SKM-1 treated with dmso at 0.1 percent for 144 hours (cell line): Measurements from ENCODE around the gene DCAF6.
A peak's percentile ranks its signal among the peaks of the same experiment; 100 is the strongest.

Source experiments
- DNase-seq: peaks from one replicate; lab custom pipeline; 2025; ENCODE audit not compliant: unreplicated experiment; lab: John Stamatoyannopoulos, UW

Gene DCAF6

GRCh38 chr1:168084396-168085231, 148.1 kb downstream of the DCAF6 start:
- DNase-seq = peak; percentile 86

DNA sequence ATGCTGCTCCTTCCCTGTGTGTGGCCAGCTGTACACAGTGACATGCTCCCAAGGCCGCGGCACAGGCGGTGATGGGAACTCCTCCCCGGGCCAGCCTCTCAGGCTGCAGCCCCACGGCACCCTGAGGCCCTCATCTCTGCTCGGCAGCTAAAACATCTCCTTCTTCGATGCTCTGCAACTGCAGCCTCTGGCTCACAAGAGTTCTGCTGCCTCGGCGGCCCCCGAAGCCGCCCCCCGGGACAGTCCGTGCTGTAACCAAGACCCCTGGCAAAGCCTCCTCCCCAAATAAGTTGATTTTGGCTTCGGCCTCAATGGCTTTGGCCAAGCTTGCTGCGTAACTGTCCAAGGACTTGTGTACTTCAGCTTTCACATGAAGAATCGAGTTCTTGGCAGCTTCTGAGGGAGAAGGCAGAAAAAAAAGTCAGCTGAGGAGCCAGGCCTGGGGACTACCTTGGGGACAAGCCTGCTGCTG, 149.0 kb downstream of the DCAF6 start:
- no peak for DNase-seq

DNA sequence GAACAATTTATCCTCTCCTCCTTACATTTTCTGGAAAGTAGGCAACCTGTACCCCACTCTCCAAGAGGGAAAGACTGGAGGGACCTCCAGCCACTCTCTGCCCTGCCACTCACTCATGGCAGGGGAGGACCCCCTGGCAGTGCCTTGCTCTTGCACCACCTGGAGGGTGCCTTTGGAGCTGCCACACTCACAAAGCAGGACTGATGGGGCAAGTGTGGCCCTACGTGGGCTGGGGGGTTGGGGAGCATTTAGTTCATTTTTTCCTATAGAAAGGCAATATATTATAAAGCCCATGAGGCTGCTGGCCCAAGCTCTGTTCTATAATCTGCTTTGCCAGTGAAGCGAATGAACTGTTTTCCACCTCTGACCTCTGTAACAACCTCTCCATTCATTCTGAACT, 150.0 kb downstream of the DCAF6 start:
- no peak for DNase-seq

GRCh38 chr1:168087696-168088095, 151.2 kb downstream of the DCAF6 start:
- no peak for DNase-seq

GRCh38 chr1:168088511-168089325, 152.2 kb downstream of the DCAF6 start:
- no peak for DNase-seq

- DNase-seq = no peak
These were observed 153.0 kb downstream of the DCAF6 start for GRCh38 chr1:168089326-168089978.

GRCh38 chr1:168089979-168090337, 153.5 kb downstream of the DCAF6 start:
- DNase-seq = no peak

DNA sequence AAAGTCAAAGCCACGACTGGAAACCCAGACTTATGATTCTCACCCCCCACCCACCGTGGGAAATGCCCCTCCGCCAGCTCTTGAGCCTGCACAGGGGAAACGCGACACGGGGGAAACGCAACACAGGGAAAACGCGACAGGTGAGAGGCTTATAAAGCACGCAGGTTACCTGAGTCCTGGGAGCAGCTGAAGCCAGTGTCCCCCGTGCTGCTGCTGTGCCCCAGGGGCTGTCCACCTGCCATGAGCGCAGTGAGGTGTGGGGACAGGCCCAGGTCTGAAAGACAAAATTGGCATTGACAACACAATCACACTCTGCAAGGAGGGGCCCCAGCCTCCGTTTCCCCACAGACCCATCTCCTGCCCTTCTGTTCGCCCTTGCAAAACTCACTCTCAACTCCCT, 153.9 kb downstream of the DCAF6 start:
- no peak for DNase-seq

DNA sequence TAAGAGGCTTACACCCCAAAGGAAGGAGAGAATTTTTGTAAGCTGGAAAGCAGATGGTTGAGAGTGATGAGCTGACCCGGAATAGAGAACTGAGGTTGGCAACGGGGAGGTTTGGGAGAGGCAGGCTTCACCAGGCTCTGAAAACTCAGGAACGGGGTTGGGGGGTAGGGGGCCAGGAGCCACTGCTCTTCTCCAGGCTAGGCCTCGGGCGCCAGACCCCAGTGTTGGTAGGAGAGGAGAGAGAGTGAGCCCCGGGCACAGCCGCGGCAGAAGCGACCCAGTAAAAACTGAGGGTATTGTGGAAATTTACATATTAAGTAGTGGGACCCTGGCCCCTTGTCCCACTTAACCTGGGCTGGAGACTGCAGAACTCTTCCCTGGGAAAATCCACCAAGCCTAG, 154.6 kb downstream of the DCAF6 start:
- no peak for DNase-seq

GRCh38 chr1:168091720-168092550, 155.5 kb downstream of the DCAF6 start:
- no peak for DNase-seq

- no peak for DNase-seq
These were observed 156.3 kb downstream of the DCAF6 start for GRCh38 chr1:168092566-168093355.

- no peak for DNase-seq
These were observed 157.1 kb downstream of the DCAF6 start for GRCh38 chr1:168093616-168094015.

GRCh38 chr1:168095476-168095875, 159.0 kb downstream of the DCAF6 start:
- no peak for DNase-seq

- no peak for DNase-seq
These were observed 160.0 kb downstream of the DCAF6 start for GRCh38 chr1:168096296-168097165.

GRCh38 chr1:168097921-168098528, 161.5 kb downstream of the DCAF6 start:
- DNase-seq = no peak

DNA sequence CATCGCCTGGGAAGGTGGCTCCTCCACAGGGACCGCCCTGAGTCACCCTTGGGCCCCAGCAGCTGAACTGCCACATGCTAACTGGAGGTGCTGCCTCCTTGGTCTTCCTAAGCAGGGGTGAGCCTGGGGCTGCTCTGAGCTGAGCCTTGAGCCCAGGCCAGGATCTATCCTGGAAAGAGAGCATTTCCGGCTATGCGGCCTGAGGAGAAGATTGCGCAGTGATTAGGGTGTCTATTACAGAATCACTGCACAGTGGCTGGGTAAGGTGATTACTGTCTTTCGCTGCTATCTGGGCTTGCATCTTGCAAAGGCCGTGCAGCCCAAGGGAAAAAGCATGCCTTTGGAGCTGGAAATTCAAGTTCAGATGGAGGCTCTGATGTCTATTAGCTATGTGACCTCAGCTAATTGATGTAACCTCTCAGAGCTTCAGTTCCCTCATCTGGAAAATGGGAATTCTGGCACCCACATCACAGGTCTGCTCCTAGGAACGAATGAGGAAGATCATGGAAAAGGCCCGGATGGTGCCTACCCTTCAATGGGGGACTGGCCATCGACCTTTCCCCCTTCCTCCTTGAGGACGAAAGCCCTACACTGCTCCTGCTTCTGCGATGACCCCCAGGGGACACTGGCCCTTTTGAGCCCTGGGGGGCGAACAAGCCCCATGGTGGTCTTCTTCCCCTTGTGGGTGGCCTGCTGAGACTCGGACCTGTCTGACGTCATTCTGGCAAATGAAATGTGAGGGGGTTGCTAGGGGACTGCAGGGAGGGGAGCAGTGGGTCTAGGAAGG, 162.2 kb downstream of the DCAF6 start:
- no peak for DNase-seq

DNA sequence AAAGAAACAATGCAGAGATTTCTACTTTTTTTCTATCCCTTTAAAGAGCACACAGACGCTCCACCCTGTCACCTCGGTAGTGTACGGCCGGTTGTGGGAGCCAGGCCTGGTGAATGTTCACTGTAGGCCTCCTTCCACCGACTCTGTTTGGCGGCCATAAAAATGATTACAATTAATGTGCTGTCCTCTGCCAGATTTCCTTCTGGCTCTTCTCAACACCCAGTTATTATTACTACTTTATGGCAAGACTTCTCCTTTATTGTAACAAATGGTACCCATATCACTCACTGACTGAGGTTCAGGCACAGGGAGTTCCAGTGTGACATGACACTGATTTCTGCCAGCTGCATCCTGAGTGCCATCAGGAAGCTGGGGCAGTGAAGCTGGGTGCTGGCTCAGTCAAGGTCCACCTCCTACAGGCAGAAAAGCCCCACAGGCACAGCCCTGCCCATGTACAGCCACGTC, 162.9 kb downstream of the DCAF6 start:
- DNase-seq = no peak
